ENCODE results near the gene SPDYE11. TPM values are rescaled to one million over a fixed set of nuclear protein-coding genes. Genes with fewer than 3 reads are reported as not detected.

The SPDYE11 gene, protein sequence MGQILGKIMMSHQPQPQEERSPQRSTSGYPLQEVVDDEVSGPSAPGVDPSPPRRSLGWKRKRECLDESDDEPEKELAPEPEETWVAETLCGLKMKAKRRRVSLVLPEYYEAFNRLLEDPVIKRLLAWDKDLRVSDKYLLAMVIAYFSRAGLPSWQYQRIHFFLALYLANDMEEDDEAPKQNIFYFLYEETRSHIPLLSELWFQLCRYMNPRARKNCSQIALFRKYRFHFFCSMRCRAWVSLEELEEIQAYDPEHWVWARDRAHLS
- total RNA-seq (2022; extraction: Qiagen RNA extraction), result not detected in 5 replicates

GRCh38 chr7:73057811-73058210 lies at the start of gene SPDYE11:
Gene SPDYE11 (minus strand): TSS chr7:73057911. CDS start chr7:73056111, 1,800 bp downstream.

GRCh38 chr7:73085938-73086337 lies 28.2 kb upstream of the SPDYE11 start, which contains the start of gene SPDYE9:
Gene SPDYE9 (minus strand): TSS chr7:73086038. CDS start chr7:73084238, 1,800 bp downstream.

DNA sequence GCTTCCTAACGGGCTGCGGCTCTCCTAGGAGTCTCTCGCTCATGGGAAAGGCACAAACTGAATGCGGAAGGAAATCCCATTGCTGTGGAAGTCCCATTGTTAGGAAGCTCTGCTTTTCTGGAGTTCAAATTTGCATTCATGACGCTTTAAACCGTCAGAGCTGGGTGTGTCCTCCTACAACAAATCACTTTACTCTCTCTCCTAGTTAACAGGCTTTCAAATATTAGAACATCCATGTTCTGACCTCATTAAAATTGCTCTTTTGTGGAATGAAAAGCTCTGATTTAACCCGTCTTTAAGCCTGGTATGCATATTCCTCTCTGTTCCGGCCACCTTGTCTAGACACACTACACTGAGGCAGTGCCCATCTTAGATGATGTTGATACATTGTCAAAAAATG lies 28.0 kb downstream of the SPDYE11 start, which contains the start of gene SPDYE8:
Gene SPDYE8, minus strand, starts transcription at position 101 of the 400 bp plus-strand sequence. CDS start 1,800 bp downstream, outside the sequence.

Other genes with a start within 250 kb of the SPDYE11 start
- 2.2 to 3.0 TPM (median 2.5 TPM) in 5 replicates for gene TYW1B, start 229.7 kb downstream of the SPDYE11 start, total RNA-seq (2022; extraction: Qiagen RNA extraction)
- gene POM121, start 132.8 kb downstream of the SPDYE11 start, total RNA-seq (2022; extraction: Qiagen RNA extraction), result 33.4 to 43.3 TPM (median 38.3 TPM) in 5 replicates
- 0.21 to 0.90 TPM (median 0.65 TPM) in 5 replicates for gene TRIM74, start 88.4 kb downstream of the SPDYE11 start, total RNA-seq (2022; extraction: Qiagen RNA extraction)
- not detected in 5 replicates for gene SPDYE8, start 28.1 kb downstream of the SPDYE11 start, total RNA-seq (2022; extraction: Qiagen RNA extraction)
- not detected in 5 replicates for gene SPDYE9, start 28.1 kb upstream of the SPDYE11 start, total RNA-seq (2022; extraction: Qiagen RNA extraction)